Measurements from ENCODE around the gene TFPI.

Gene TFPI

GRCh38 chr2:187486241-187486640, 68.0 kb downstream of the TFPI start:
- H3K27ac ChIP-seq = no peak overlapping the region
- no peak for DNase-seq
- in situ Hi-C loops (cut with HindIII; ENCODE audit: low pct_ligation_motif_present, low sequenced_read_pairs) = no loop called here
- no peak for TF ChIP-seq CTCF (IDR thresholded peaks at IDR 0.05; ENCODE audit: low read depth, low read length, missing control alignments)
- peaks cover 37% of the 10 kb centered on the region for H3K36me3 ChIP-seq (replicated peaks)
- no peaks in the 10 kb centered on the region for H3K27me3 ChIP-seq (replicated peaks)
- no peak overlapping the region for H3K4me3 ChIP-seq (ENCODE audit: low read depth, low read length)

GRCh38 chr2:187485523-187485922, 68.7 kb downstream of the TFPI start:
- Histone ChIP-seq H3K4me3 (ENCODE audit: low read depth, low read length) (no peak overlapping the region), H3K27ac (no peak overlapping the region), H3K27me3 (replicated peaks) (no peaks in the 10 kb centered on the region), H3K36me3 (replicated peaks) (peaks cover 36% of the 10 kb centered on the region)
- no peak for DNase-seq
- in situ Hi-C loops (cut with HindIII; ENCODE audit: low pct_ligation_motif_present, low sequenced_read_pairs) = no loop called here
- no peak for TF ChIP-seq CTCF (IDR thresholded peaks at IDR 0.05; ENCODE audit: low read depth, low read length, missing control alignments)

GRCh38 chr2:187483537-187483936, 70.7 kb downstream of the TFPI start:
- in situ Hi-C loops (cut with HindIII; ENCODE audit: low pct_ligation_motif_present, low sequenced_read_pairs) = no loop called here
- H3K27ac ChIP-seq = no peak overlapping the region
- no peaks in the 10 kb centered on the region for H3K27me3 ChIP-seq (replicated peaks)
- peaks cover 44% of the 10 kb centered on the region for H3K36me3 ChIP-seq (replicated peaks)
- no peak for TF ChIP-seq CTCF (IDR thresholded peaks at IDR 0.05; ENCODE audit: low read depth, low read length, missing control alignments)
- no peak for DNase-seq
- H3K4me3 ChIP-seq (ENCODE audit: low read depth, low read length) = no peak overlapping the region

GRCh38 chr2:187482796-187483195, 71.4 kb downstream of the TFPI start:
- Histone ChIP-seq H3K4me3 (ENCODE audit: low read depth, low read length) (no peak overlapping the region), H3K27ac (no peak overlapping the region), H3K27me3 (replicated peaks) (no peaks in the 10 kb centered on the region), H3K36me3 (replicated peaks) (peaks cover 50% of the 10 kb centered on the region)
- TF ChIP-seq CTCF (IDR thresholded peaks at IDR 0.05; ENCODE audit: low read depth, low read length, missing control alignments) = no peak
- in situ Hi-C loops (cut with HindIII; ENCODE audit: low pct_ligation_motif_present, low sequenced_read_pairs) = no loop called here
- no peak for DNase-seq

GRCh38 chr2:187481543-187481942, 72.7 kb downstream of the TFPI start:
- no peak for TF ChIP-seq CTCF (IDR thresholded peaks at IDR 0.05; ENCODE audit: low read depth, low read length, missing control alignments)
- in situ Hi-C loops (cut with HindIII; ENCODE audit: low pct_ligation_motif_present, low sequenced_read_pairs) = no loop called here

GRCh38 chr2:187478719-187479118, 75.5 kb downstream of the TFPI start:
- Histone ChIP-seq H3K4me3 (ENCODE audit: low read depth, low read length) (no peak overlapping the region), H3K27ac (no peak overlapping the region), H3K27me3 (replicated peaks) (no peaks in the 10 kb centered on the region), H3K36me3 (replicated peaks) (peaks cover 55% of the 10 kb centered on the region)
- DNase-seq = no peak
- in situ Hi-C loops (cut with HindIII; ENCODE audit: low pct_ligation_motif_present, low sequenced_read_pairs) = no loop called here
- TF ChIP-seq CTCF (IDR thresholded peaks at IDR 0.05; ENCODE audit: low read depth, low read length, missing control alignments) = no peak

More at GRCh38 chr2:187481543-187481942, 72.7 kb downstream of the TFPI start:
- H3K27me3 ChIP-seq (replicated peaks) = no peaks in the 10 kb centered on the region
- peaks cover 51% of the 10 kb centered on the region for H3K36me3 ChIP-seq (replicated peaks)
- no peak overlapping the region for H3K27ac ChIP-seq
- no peak overlapping the region for H3K4me3 ChIP-seq (ENCODE audit: low read depth, low read length)
- no peak for DNase-seq
